WTC11 (cell line): ENCODE data around the gene C4orf50. TPM values are rescaled to one million over a fixed set of nuclear protein-coding genes. Genes with fewer than 3 reads are reported as not detected.
"Not testable (repeated sequence)": the region's sequence is repeated elsewhere in the genome, so short reads cannot be mapped to it uniquely, and the experiment has no call there.

Source experiments
- ATAC-seq: fragments of 200-7000 bp; cut with Tn5 transposase; 2 replicates; pipeline ENCODE4 v1.10.0; 2021; ENCODE audit warnings: mild to moderate bottlenecking, moderate library complexity
- CTCF ChIA-PET: fragments of 300-600 bp; sonication (Branson Sonifier 250); formaldehyde crosslinking; loops from one replicate; lab custom pipeline; 2021; ENCODE audit warnings: antibody characterized with exemption; lab: Charles Lee
- POLR2A ChIA-PET: fragments of 350-600 bp; sonication (Branson Sonifier 250); formaldehyde crosslinking; loops from one replicate; lab custom pipeline; 2021; ENCODE audit warnings: antibody characterized with exemption; lab: Charles Lee
- DNase-seq: peaks from one replicate; pipeline ENCODE4 v3.0.0; 2021; ENCODE audit warnings: low spot score
- H3K27ac Mint-ChIP-seq: 2 replicates; pipeline ENCODE4 v1.8.0; 2021; ENCODE audit warnings: mixed read lengths
- H3K27me3 Mint-ChIP-seq: 2 replicates; pipeline ENCODE4 v1.8.0; 2021; ENCODE audit warnings: low read depth, mild to moderate bottlenecking, moderate library complexity, mixed read lengths
- H3K36me3 Mint-ChIP-seq: 2 replicates; pipeline ENCODE4 v1.8.0; 2021; ENCODE audit warnings: mixed read lengths
- H3K4me1 Mint-ChIP-seq: 2 replicates; pipeline ENCODE4 v1.8.0; 2022; ENCODE audit warnings: mixed read lengths
- H3K4me3 Mint-ChIP-seq: 2 replicates; pipeline ENCODE4 v1.8.0; 2021; ENCODE audit warnings: mild to moderate bottlenecking, moderate library complexity, mixed read lengths
- H3K9me3 Mint-ChIP-seq: 2 replicates; pipeline ENCODE4 v1.8.0; 2021; ENCODE audit warnings: mixed read lengths
- CBFB ChIP-seq: sonication (generic); formaldehyde crosslinking; IDR thresholded peaks from 2 replicates; pipeline ENCODE4 v1.8.1; 2022; ENCODE audit warnings: mild to moderate bottlenecking, low read depth, missing genetic modification reagents
- CREB1 ChIP-seq: sonication (generic); formaldehyde crosslinking; IDR thresholded peaks from 2 replicates; pipeline ENCODE4 v1.8.0; 2023; ENCODE audit warnings: mild to moderate bottlenecking, missing genetic modification reagents
- ESRRA ChIP-seq: sonication (generic); formaldehyde crosslinking; IDR thresholded peaks from 2 replicates; pipeline ENCODE4 v1.8.1; 2022; ENCODE audit warnings: mild to moderate bottlenecking, missing genetic modification reagents, borderline replicate concordance
- ETV6 ChIP-seq: sonication (generic); formaldehyde crosslinking; IDR thresholded peaks from 2 replicates; pipeline ENCODE4 v1.8.1; 2022; ENCODE audit warnings: mild to moderate bottlenecking, missing genetic modification reagents
- FOXJ3 ChIP-seq: sonication (generic); formaldehyde crosslinking; IDR thresholded peaks from 2 replicates; pipeline ENCODE4 v1.9.0; 2021; ENCODE audit warnings: missing genetic modification reagents, mild to moderate bottlenecking, borderline replicate concordance
- FOXP4 ChIP-seq: sonication (generic); formaldehyde crosslinking; IDR thresholded peaks from 2 replicates; pipeline ENCODE4 v1.8.0; 2022; ENCODE audit warnings: mild to moderate bottlenecking, missing genetic modification reagents
- HMGA2 ChIP-seq: fragments of 250-450 bp; sonication (Bioruptor Pico); IDR thresholded peaks from 2 replicates; pipeline ENCODE4 v1.4.0; 2021; ENCODE audit warnings: mild to moderate bottlenecking, moderate library complexity
- JUN ChIP-seq: sonication (generic); formaldehyde crosslinking; IDR thresholded peaks from 2 replicates; pipeline ENCODE4 v1.8.0; 2023; ENCODE audit warnings: mild to moderate bottlenecking, missing genetic modification reagents
- RELA ChIP-seq: sonication (generic); formaldehyde crosslinking; IDR thresholded peaks from 2 replicates; pipeline ENCODE4 v1.8.1; 2022; ENCODE audit warnings: missing genetic modification reagents, mild to moderate bottlenecking, borderline replicate concordance
- SMAD3 ChIP-seq: sonication (generic); formaldehyde crosslinking; IDR thresholded peaks from 2 replicates; pipeline ENCODE4 v1.8.0; 2022; ENCODE audit warnings: missing genetic modification reagents, mild to moderate bottlenecking, borderline replicate concordance
- ZBTB43 ChIP-seq: sonication (generic); formaldehyde crosslinking; IDR thresholded peaks from 2 replicates; pipeline ENCODE4 v1.8.1; 2023; ENCODE audit warnings: mild to moderate bottlenecking, missing genetic modification reagents
- ZNF138 ChIP-seq: sonication (generic); formaldehyde crosslinking; conservative IDR thresholded peaks from 2 replicates; pipeline ENCODE4 v1.8.1; 2022; ENCODE audit warnings: mild to moderate bottlenecking, moderate library complexity, missing genetic modification reagents
- ZNF263 ChIP-seq: sonication (generic); formaldehyde crosslinking; IDR thresholded peaks from 2 replicates; pipeline ENCODE4 v1.8.1; 2022; ENCODE audit warnings: low read depth, mild to moderate bottlenecking, moderate library complexity, missing genetic modification reagents
- ZNF281 ChIP-seq: sonication (generic); formaldehyde crosslinking; IDR thresholded peaks from 2 replicates; pipeline ENCODE4 v1.8.0; 2023; ENCODE audit warnings: mild to moderate bottlenecking, missing genetic modification reagents
- ZNF317 ChIP-seq: sonication (generic); formaldehyde crosslinking; IDR thresholded peaks from 2 replicates; pipeline ENCODE4 v1.8.1; 2023; ENCODE audit warnings: low read depth, mild to moderate bottlenecking, moderate library complexity, missing genetic modification reagents, borderline replicate concordance
- ZNF396 ChIP-seq: fragments of 250-450 bp; sonication (Bioruptor Pico); IDR thresholded peaks from 2 replicates; pipeline ENCODE4 v1.8.0; 2021; ENCODE audit warnings: mild to moderate bottlenecking, moderate library complexity, borderline replicate concordance
- ZNF416 ChIP-seq: fragments of 250-450 bp; sonication (Bioruptor Pico); IDR thresholded peaks from 2 replicates; pipeline ENCODE4 v1.9.0; 2021; ENCODE audit warnings: mild to moderate bottlenecking, inconsistent platforms
- total RNA-seq: library from RNA; stranded (reverse); gene quantifications from 3 replicates; pipeline ENCODE4 v1.2.3, GENCODE V29; 2021
- TF ChIP-seq, protein P1 (sequence below): sonication (generic); formaldehyde crosslinking; IDR thresholded peaks from 2 replicates; pipeline ENCODE4 v1.8.1; 2022; ENCODE audit warnings: low read depth, mild to moderate bottlenecking, moderate library complexity, missing genetic modification reagents, borderline replicate concordance
- TF ChIP-seq, protein P2 (sequence below): sonication (generic); formaldehyde crosslinking; IDR thresholded peaks from 2 replicates; pipeline ENCODE4 v1.8.0; 2023; ENCODE audit warnings: missing genetic modification reagents, mild to moderate bottlenecking, borderline replicate concordance

The C4orf50 gene
- total RNA-seq, 1 experiment from 2014 or later: 0.17 TPM

DNA sequence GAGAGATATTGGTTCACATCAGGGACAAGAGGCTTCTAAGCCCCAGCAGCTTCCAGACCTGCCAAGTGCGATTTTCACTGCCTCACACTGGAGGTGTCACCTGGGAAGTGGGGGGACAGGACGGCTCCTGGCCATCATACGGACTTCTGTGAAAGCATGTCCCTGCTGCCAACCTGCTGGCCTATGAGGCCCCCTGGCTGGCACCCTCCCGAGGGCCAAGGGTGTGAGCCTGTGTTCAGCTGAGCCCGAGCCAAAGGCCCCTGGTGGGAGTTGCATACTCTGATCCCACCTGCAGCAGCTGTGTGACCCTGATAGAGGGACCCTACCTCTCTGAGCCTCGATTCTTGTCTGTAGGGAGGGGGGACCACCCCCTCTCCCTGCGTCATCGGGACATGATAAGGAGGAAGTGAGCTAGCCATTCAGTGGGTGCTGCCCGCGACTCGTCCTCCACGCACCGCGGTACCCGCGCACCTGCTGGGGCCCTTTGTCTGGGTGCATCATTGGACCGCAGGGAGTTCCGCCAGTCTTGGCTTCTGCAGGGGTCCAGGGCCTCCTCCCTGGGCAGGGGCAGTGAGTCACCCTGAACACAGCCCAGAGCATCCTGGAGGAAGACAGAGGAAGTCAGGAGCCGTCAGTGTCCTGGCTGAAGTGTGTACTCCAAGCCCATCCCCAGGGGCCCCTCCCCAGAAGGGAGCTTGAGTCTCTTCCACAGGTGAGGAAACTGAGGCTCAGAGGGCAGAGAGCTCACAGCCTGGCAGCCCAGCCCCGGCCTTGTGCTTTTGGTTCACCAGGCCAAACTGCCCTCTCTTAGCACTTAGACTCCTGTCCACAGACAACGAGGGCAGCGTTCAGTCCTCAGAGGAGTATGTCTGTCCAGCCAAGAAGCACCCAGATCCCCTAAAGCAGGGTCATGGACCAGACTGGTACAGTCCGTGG, 24.1 kb downstream of the C4orf50 start:
- DNase-seq (no peak), ATAC-seq (no peak)
- Mint-ChIP-seq H3K4me3 (no peak overlapping the region), H3K9me3 (no peaks in the 10 kb centered on the region), H3K36me3 (no peaks in the 10 kb centered on the region), H3K27ac (no peak overlapping the region), H3K27me3 (peaks cover 11% of the 10 kb centered on the region), H3K4me1 (no peaks in the 10 kb centered on the region)
- ChIA-PET POLR2A (no interaction called here), CTCF (interaction anchor here (1.2 to 1.9 kb wide), 4 partner anchors 14 to 338 kb away, joined by 4 to 8 read pairs (median 6); no protein-coding TSS in a partner anchor)
- TF ChIP-seq ZBTB43 (CRISPR knock-in tag) (no peak), CREB1 (CRISPR knock-in tag) (no peak), ZNF317 (CRISPR knock-in tag) (no peak), ZNF263 (no peak), RELA (CRISPR knock-in tag) (no peak), ZNF138 (no peak), ZNF396 (no peak), CBFB (CRISPR knock-in tag) (no peak), ZNF416 (CRISPR knock-in tag) (no peak), HMGA2 (no peak), ETV6 (CRISPR knock-in tag) (no peak)
- TF ChIP-seq, protein P1, sequence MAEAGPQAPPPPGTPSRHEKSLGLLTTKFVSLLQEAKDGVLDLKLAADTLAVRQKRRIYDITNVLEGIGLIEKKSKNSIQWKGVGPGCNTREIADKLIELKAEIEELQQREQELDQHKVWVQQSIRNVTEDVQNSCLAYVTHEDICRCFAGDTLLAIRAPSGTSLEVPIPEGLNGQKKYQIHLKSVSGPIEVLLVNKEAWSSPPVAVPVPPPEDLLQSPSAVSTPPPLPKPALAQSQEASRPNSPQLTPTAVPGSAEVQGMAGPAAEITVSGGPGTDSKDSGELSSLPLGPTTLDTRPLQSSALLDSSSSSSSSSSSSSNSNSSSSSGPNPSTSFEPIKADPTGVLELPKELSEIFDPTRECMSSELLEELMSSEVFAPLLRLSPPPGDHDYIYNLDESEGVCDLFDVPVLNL (CRISPR knock-in tag): no peak

DNA sequence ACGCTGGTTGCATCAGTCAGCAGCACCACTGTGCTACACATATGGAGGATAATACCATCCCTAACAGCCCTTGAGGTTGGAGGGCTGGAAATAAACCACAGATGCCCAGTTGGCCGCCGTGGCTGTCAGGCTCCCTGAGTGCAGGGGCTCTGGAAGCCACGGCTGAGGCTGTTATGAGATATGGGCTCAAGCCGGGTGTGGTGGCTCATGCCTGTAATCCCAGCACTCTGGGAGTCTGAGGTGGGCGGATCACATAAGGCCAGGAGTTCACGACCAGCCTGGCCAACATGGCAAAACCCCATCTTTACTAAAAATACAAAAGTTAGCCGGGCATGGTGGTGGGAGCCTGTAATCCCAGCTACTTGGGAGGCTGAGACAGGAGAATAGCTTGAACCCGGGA, 24.9 kb downstream of the C4orf50 start:
- ATAC-seq, DNase-seq, POLR2A ChIA-PET, H3K36me3 Mint-ChIP-seq, H3K4me1 Mint-ChIP-seq, H3K9me3 Mint-ChIP-seq, H3K27ac Mint-ChIP-seq, H3K4me3 Mint-ChIP-seq: not testable (repeated sequence)
- H3K27me3 Mint-ChIP-seq: peaks cover 15% of the 10 kb centered on the region
- CTCF ChIA-PET: interaction anchor here (1.2 kb wide), 1 partner anchor 27 kb away, joined by 3 read pairs; no protein-coding TSS in a partner anchor

GRCh38 chr4:5992828-5993321, 25.4 kb downstream of the C4orf50 start:
- Mint-ChIP-seq H3K27me3 (peaks cover 15% of the 10 kb centered on the region), H3K4me3 (no peak overlapping the region), H3K4me1 (no peaks in the 10 kb centered on the region), H3K36me3 (no peaks in the 10 kb centered on the region), H3K9me3 (no peaks in the 10 kb centered on the region), H3K27ac (no peak overlapping the region)
- no peak for ATAC-seq
- ChIA-PET POLR2A (no interaction called here), CTCF (interaction anchor here (1.1 to 1.4 kb wide), 3 partner anchors 13 to 27 kb away, joined by 3 to 5 read pairs (median 3); no protein-coding TSS in a partner anchor)
- no peak for DNase-seq
- TF ChIP-seq JUN (CRISPR knock-in tag) (no peak), ZNF263 (no peak), ZNF396 (no peak), FOXJ3 (CRISPR knock-in tag) (no peak), SMAD3 (CRISPR knock-in tag) (no peak), ZNF281 (no peak), ESRRA (CRISPR knock-in tag) (no peak), FOXP4 (CRISPR knock-in tag) (no peak)
- TF ChIP-seq, protein P2, sequence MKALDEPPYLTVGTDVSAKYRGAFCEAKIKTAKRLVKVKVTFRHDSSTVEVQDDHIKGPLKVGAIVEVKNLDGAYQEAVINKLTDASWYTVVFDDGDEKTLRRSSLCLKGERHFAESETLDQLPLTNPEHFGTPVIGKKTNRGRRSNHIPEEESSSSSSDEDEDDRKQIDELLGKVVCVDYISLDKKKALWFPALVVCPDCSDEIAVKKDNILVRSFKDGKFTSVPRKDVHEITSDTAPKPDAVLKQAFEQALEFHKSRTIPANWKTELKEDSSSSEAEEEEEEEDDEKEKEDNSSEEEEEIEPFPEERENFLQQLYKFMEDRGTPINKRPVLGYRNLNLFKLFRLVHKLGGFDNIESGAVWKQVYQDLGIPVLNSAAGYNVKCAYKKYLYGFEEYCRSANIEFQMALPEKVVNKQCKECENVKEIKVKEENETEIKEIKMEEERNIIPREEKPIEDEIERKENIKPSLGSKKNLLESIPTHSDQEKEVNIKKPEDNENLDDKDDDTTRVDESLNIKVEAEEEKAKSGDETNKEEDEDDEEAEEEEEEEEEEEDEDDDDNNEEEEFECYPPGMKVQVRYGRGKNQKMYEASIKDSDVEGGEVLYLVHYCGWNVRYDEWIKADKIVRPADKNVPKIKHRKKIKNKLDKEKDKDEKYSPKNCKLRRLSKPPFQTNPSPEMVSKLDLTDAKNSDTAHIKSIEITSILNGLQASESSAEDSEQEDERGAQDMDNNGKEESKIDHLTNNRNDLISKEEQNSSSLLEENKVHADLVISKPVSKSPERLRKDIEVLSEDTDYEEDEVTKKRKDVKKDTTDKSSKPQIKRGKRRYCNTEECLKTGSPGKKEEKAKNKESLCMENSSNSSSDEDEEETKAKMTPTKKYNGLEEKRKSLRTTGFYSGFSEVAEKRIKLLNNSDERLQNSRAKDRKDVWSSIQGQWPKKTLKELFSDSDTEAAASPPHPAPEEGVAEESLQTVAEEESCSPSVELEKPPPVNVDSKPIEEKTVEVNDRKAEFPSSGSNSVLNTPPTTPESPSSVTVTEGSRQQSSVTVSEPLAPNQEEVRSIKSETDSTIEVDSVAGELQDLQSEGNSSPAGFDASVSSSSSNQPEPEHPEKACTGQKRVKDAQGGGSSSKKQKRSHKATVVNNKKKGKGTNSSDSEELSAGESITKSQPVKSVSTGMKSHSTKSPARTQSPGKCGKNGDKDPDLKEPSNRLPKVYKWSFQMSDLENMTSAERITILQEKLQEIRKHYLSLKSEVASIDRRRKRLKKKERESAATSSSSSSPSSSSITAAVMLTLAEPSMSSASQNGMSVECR: no peak
